Endothelial cell of umbilical vein (primary cell): Measurements from ENCODE around the gene NTN4. TPM values are rescaled to one million over a fixed set of nuclear protein-coding genes. Genes with fewer than 3 reads are reported as not detected.
A peak's percentile ranks its signal among the peaks of the same experiment; 100 is the strongest.

Experiments used
- BruUV-seq: library from RNA; stranded (reverse); fragments of 400-500 nt; replicated peaks from 2 replicates; lab custom pipeline; 2021; lab: Mats Ljungman, UMichigan
- CTCF ChIA-PET: fragments of 300-600, 350-600 bp; sonication (Branson Sonifier 250); formaldehyde crosslinking; loops from one replicate; lab custom pipeline; 2021; ENCODE audit warnings: antibody characterized with exemption, inconsistent platforms; lab: Charles Lee
- POLR2A ChIA-PET: fragments of 300-600, 350-600 bp; sonication (Branson Sonifier 250); formaldehyde crosslinking; loops from one replicate; lab custom pipeline; 2021; ENCODE audit warnings: antibody characterized with exemption, inconsistent platforms; lab: Charles Lee
- DNase-seq: peaks from one replicate; pipeline ENCODE4 v3.0.0-alpha.2; 2011; ENCODE audit warnings: low read depth, low spot score
- FAIRE-seq: peaks from 2 replicates; lab custom pipeline; 2011; peaks lifted over from hg19 to GRCh38; lab: Jason Lieb, UNC
- H2AFZ ChIP-seq: 2 replicates; pipeline ENCODE4 v1.6.0; 2012; ENCODE audit warnings: low read depth, low read length, control low read depth, inconsistent platforms
- H3K27ac ChIP-seq: 2 replicates; pipeline ENCODE4 v1.5.1; 2011; ENCODE audit warnings: low read depth, mild to moderate bottlenecking, control low read depth, low read length, moderate library complexity; ENCODE audit not compliant: insufficient read depth
- H3K27me3 ChIP-seq, 2 experiments: 2 replicates each; pipeline versions ENCODE4 v1.6.0 to v1.6.1; 2011; ENCODE audit warnings: low read length in 2 of 2, mixed read lengths in 1 of 2; ENCODE audit not compliant: control insufficient read depth in 2 of 2, insufficient read depth in 2 of 2
- H3K36me3 ChIP-seq, 2 experiments: 2 replicates in 1 of 2; 3 replicates in 1 of 2; pipeline ENCODE4 v1.5.1; 2011; ENCODE audit warnings: low read length in 2 of 2, mild to moderate bottlenecking in 1 of 2, moderate library complexity in 1 of 2; ENCODE audit not compliant: control insufficient read depth in 2 of 2, insufficient read depth in 2 of 2; ENCODE audit errors: extremely low read depth in 1 of 2
- H3K4me1 ChIP-seq: 3 replicates; pipeline ENCODE4 v1.5.1; 2011; ENCODE audit warnings: mild to moderate bottlenecking, low read length; ENCODE audit not compliant: control insufficient read depth, insufficient read depth; ENCODE audit errors: extremely low read depth
- H3K4me2 ChIP-seq: 2 replicates; pipeline ENCODE4 v1.6.1; 2011; ENCODE audit warnings: low read length, control low read depth, mixed read lengths; ENCODE audit not compliant: insufficient read depth
- H3K4me3 ChIP-seq, 3 experiments: fragments of 200-600 bp in 1 of 3; sonication (generic), shearing (Covaris generic) in 1 of 3; replicated peaks in 1 of 3; 2 replicates each; pipeline ENCODE4 v1.5.1; 2011 to 2016; ENCODE audit warnings: control low read depth in 3 of 3, low read length in 3 of 3, mild to moderate bottlenecking in 2 of 3, inconsistent platforms in 1 of 3, low read depth in 1 of 3, moderate library complexity in 1 of 3; ENCODE audit not compliant: insufficient read depth in 1 of 3
- H3K79me2 ChIP-seq: 2 replicates; pipeline ENCODE4 v1.6.0; 2012; ENCODE audit warnings: low read length, inconsistent platforms; ENCODE audit not compliant: control insufficient read depth, insufficient read depth
- H3K9ac ChIP-seq: replicated peaks from 2 replicates; pipeline ENCODE3; 2011; ENCODE audit warnings: low read length, control low read depth; ENCODE audit not compliant: insufficient read depth; ENCODE audit errors: extremely low read depth
- H3K9me1 ChIP-seq: replicated peaks from 3 replicates; pipeline ENCODE4 v1.6.0; 2011; ENCODE audit warnings: mild to moderate bottlenecking, low read length; ENCODE audit not compliant: control insufficient read depth, insufficient read depth; ENCODE audit errors: extremely low read depth
- H3K9me3 ChIP-seq: replicated peaks from 2 replicates; pipeline ENCODE4 v1.5.1; 2012; ENCODE audit warnings: low read length, inconsistent platforms; ENCODE audit not compliant: control insufficient read depth, insufficient read depth
- H4K20me1 ChIP-seq: replicated peaks from 2 replicates; pipeline ENCODE3; 2011; ENCODE audit warnings: mild to moderate bottlenecking, low read length; ENCODE audit not compliant: control insufficient read depth, insufficient read depth; ENCODE audit errors: extremely low read depth
- EZH2 ChIP-seq: IDR thresholded peaks from 2 replicates; pipeline ENCODE4 v1.6.1; 2012; ENCODE audit warnings: borderline replicate concordance, low read depth, mild to moderate bottlenecking, moderate library complexity, low read length, inconsistent platforms; ENCODE audit not compliant: severe bottlenecking
- FOS ChIP-seq: IDR thresholded peaks from 2 replicates; pipeline ENCODE4 v1.6.1; 2011; ENCODE audit warnings: mild to moderate bottlenecking, low read length, moderate library complexity, borderline replicate concordance; ENCODE audit not compliant: insufficient read depth
- GATA2 ChIP-seq: IDR thresholded peaks from 2 replicates; pipeline ENCODE4 v1.7.0; 2011; ENCODE audit warnings: low read depth, mild to moderate bottlenecking, moderate library complexity, mixed read lengths, low read length; ENCODE audit not compliant: insufficient read length, insufficient read depth
- JUN ChIP-seq: IDR thresholded peaks from 2 replicates; pipeline ENCODE4 v1.6.1; 2011; ENCODE audit warnings: borderline replicate concordance, low read depth; ENCODE audit not compliant: insufficient read length, insufficient read depth
- MYC ChIP-seq: IDR thresholded peaks from one replicate; pipeline ENCODE4 v1.6.1; 2011; ENCODE audit warnings: mild to moderate bottlenecking, low read depth, low read length
- POLR2A ChIP-seq: IDR thresholded peaks from 2 replicates; pipeline ENCODE4 v1.6.1; 2012; ENCODE audit warnings: low read depth, mild to moderate bottlenecking, control low read depth, low read length
- POLR2AphosphoS5 ChIP-seq: IDR thresholded peaks from 2 replicates; pipeline ENCODE4 v1.6.1; 2012; ENCODE audit warnings: low read depth, mild to moderate bottlenecking, control low read depth, low read length, moderate library complexity; ENCODE audit not compliant: insufficient read depth
- dilution Hi-C: fragments of 300-500 bp; cut with MboI; formaldehyde crosslinking; loops from one replicate; pipeline ENCODE4 v1.15.0; 2019; ENCODE audit warnings: low sequenced_read_pairs; ENCODE audit not compliant: extremely low pct_ligation_motif_present
- intact Hi-C: fragments of 100-400 bp; cut with micrococcal nuclease; formaldehyde crosslinking; loops from one replicate; pipeline ENCODE4 v1.10.0; 2022
- polyA plus RNA-seq, 4 experiments: library from polyadenylated mRNA; depleted of rRNA in 3 of 4; stranded (reverse) in 3 of 4; unstranded in 1 of 4; fragments of >200 nt; gene quantifications; 2 replicates each; pipeline versions ENCODE4 v1.2.1 to v1.2.3, GENCODE V29; 2011 to 2012; ENCODE audit warnings: missing spikeins in 1 of 4
- total RNA-seq: library from RNA; stranded (reverse); gene quantifications from 2 replicates; pipeline ENCODE4 v1.2.3, GENCODE V29; 2021
- TF ChIP-seq, protein P1 (sequence below): IDR thresholded peaks from 2 replicates; pipeline ENCODE4 v1.6.1; 2011; ENCODE audit not compliant: insufficient read depth, insufficient read length
- TF ChIP-seq, protein P2 (sequence below), 2 donors: IDR thresholded peaks; 1 replicate in 1 of 2; 2 replicates in 1 of 2; pipeline ENCODE4 v1.5.1; 2011; ENCODE audit warnings: low read length in 2 of 2, mild to moderate bottlenecking in 2 of 2, moderate library complexity in 2 of 2, control low read depth in 1 of 2, inconsistent platforms in 1 of 2, low read depth in 1 of 2; ENCODE audit not compliant: insufficient read depth in 1 of 2; ENCODE audit errors: extremely low read depth in 1 of 2

NTN4 gene
- total and polyA plus RNA-seq, 2 donors (not counting 3 experiments of a cell fraction or from before 2014, with no cell fraction given), result 120 to 317 TPM

DNA sequence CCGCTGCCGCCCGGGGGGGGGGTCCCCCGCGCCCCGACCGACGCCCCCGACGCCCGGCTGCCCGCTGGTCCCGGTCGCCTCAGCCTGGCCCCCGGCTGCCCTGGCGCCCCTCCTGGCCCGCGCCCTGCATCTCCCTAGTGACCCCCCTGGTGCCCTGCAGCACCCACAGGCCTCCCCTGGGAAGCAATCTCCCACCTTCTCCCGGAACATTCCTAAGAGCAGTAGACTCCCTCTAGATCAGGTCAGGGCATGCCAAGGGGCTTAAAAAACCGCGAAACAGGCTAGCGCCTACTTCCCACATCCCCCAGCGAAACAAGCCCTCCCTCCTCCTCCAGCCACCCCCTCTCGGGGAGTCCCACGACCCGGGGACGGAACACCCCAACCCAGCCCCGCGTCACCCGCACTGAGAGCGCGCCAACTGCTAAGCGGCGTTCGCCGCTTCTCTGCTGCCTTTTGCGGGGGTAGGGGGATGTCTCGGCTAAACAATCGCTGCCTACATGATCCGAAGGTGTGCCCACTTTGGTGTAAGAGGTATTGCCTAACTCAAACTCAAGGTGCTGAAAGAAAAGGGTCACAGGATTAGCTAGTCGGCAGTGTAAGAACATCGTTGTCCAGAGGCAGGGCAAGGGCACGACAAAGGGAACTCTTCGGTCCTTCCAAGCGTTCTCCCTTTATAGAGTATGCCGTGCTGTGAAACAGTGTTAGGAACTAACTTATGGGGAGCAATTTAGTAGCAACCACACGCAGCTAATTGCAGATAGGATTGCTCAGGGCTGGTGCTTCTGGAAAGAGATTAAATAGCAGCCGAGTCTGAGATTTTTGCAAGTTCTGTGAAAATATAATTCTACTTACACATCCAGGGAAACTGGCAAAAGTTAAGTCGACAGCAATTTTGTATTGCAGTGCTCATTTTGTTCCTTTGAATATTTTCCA is 619 bp upstream of the NTN4 start:
- TF ChIP-seq, protein P1, sequence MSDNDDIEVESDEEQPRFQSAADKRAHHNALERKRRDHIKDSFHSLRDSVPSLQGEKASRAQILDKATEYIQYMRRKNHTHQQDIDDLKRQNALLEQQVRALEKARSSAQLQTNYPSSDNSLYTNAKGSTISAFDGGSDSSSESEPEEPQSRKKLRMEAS, result no peak
- TF ChIP-seq MYC (no peak), POLR2A (no peak), POLR2AphosphoS5 (no peak), FOS (no peak), GATA2 (no peak), EZH2 (no peak), JUN (no peak)
- TF ChIP-seq, protein P2, sequence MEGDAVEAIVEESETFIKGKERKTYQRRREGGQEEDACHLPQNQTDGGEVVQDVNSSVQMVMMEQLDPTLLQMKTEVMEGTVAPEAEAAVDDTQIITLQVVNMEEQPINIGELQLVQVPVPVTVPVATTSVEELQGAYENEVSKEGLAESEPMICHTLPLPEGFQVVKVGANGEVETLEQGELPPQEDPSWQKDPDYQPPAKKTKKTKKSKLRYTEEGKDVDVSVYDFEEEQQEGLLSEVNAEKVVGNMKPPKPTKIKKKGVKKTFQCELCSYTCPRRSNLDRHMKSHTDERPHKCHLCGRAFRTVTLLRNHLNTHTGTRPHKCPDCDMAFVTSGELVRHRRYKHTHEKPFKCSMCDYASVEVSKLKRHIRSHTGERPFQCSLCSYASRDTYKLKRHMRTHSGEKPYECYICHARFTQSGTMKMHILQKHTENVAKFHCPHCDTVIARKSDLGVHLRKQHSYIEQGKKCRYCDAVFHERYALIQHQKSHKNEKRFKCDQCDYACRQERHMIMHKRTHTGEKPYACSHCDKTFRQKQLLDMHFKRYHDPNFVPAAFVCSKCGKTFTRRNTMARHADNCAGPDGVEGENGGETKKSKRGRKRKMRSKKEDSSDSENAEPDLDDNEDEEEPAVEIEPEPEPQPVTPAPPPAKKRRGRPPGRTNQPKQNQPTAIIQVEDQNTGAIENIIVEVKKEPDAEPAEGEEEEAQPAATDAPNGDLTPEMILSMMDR (IDR thresholded peaks at IDR 0.05; ENCODE audit: extremely low read depth in 1 of 2, insufficient read depth in 1 of 2, low read depth in 1 of 2, low read length in 2 of 2), result no peak
- Histone ChIP-seq H3K9me1 (no peaks in the 10 kb centered on the region), H3K27ac (peak overlapping the region; percentile 13), H3K4me3 (peak overlapping the region; percentile 12 to 89 (median 47)), H4K20me1 (no peaks in the 10 kb centered on the region), H3K4me1 (peaks cover 34% of the 10 kb centered on the region), H3K9ac (peak overlapping the region; percentile 99), H3K4me2 (peak overlapping the region; percentile 71), H2AFZ (peak overlapping the region; percentile 77), H3K9me3 (no peaks in the 10 kb centered on the region), H3K79me2 (peaks cover 19% of the 10 kb centered on the region), H3K27me3 (no peaks in the 10 kb centered on the region), H3K36me3 (peaks cover 6 to 9% of the 10 kb centered on the region in 2 experiments)
- intact Hi-C loops (loop anchor here (1.0 kb wide), 2 partner anchors 156 to 168 kb away; no protein-coding TSS in a partner anchor), dilution Hi-C loops (no loop called here)
- POLR2A ChIA-PET, result no interaction called here
- CTCF ChIA-PET, result interaction anchor here (1.4 kb wide), 1 partner anchor 209 kb away, joined by 6 read pairs; no protein-coding TSS in a partner anchor
- BruUV-seq, result TSS peak; percentile 5
- DNase-seq (peak; percentile 46), FAIRE-seq (peak; percentile 68)
